GM19351 (cell line): Measurements from ENCODE around the gene PITPNC1.
A peak's percentile ranks its signal among the peaks of the same experiment; 100 is the strongest.

Source experiments
- ATAC-seq: cut with Tn5 transposase; IDR thresholded peaks from one replicate; pipeline ENCODE4 v1.9.1; 2021; ENCODE audit warnings: mild to moderate bottlenecking, moderate library complexity; ENCODE audit not compliant: unreplicated experiment

Gene PITPNC1

DNA sequence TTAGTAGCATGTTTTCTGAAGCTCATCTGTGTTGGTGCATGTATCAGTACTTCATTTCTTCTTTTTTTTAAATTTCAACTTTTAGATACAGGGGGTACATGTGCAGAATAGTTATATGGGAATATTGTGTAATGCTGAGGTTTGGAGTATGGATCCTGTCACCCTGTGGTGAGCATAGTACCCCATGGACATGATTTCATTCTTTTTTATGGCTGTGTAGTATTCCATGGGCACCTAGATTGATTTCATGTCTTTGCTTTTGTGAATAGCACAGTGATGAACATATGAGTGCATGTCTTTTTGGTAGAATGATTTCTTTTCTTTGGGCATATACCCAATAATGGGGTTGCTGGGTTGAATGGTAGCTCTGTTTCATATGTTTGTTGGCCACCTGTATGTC is 285.6 kb downstream of the PITPNC1 start:
- ATAC-seq: no peak

DNA sequence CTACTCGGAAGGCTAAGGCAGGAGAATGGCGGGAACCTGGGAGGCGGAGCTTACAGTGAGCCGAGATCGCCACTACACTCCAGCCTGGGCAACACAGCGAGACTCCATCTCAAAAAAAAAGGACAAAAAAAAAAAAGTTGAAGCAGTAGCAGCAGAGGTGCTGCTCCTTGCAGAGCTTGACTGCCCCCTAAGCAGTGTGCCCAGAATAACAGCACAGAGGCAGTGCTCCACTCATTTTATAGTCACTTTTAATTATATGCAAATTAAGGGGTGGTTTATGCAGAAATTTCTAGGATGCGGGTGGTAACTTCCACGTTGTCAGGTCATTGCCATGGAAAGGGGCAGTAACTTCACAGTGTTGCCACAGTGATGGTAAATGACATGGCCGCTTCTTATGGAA is 286.4 kb downstream of the PITPNC1 start:
- no peak for ATAC-seq

DNA sequence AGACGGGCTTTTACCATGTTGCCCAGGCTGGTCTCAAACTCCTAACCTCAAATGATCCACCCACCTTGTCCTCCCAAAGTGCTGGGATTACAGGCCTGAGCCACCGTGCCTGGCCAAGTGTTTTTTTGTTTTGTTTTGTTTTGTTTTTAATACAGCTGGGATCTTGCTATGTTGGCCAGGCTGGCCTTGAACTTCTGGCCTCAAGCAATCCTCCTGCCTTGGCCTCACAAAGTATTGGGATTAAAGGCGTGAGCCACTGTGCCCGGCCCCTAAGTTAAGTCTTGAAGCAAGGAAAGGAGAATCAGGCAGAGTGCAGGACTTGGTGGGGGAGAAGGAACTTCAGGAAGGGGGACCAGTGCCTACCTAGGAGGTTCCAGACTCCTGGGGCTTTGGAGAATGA is 288.9 kb downstream of the PITPNC1 start:
- ATAC-seq: no peak

DNA sequence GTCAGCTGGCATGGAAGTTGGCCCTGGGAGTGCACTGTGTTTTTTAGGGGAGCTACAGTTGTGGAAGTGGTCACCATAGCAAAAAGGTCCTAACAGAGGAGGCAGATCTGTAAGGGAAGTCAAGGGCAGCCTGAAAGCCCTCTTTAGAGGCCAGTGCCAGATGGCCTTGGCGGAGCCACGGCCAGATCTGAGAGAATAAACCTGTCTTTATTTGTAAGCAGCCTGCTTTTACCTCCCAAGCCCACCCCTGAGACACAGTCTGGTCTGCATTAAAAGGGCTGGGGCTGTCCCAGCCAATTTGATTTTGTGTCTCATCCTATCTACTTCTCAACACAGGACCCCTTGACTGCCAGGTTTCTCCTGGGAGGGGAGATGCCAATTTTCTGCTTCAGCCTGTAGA is 289.6 kb downstream of the PITPNC1 start:
- ATAC-seq: no peak

DNA sequence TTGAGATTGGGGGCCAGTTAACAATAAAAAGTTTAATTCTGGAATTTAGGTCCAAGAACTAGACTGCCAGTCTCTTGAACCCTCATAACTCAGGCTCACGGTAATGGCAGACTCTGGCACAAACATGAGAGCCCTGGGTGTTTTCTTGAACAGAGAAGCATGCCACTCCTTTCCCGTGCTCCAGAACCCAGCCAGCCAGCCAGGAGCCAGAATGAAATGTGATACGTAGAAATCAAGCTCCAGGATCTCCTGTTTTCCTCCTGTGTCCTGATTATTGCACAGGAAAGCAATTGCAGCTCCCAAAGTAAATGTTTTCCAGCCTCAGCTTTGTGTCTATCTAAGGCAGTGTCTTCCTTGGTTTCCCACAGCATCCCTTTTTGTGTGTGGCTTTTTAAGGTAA is 294.4 kb downstream of the PITPNC1 start:
- ATAC-seq: no peak

DNA sequence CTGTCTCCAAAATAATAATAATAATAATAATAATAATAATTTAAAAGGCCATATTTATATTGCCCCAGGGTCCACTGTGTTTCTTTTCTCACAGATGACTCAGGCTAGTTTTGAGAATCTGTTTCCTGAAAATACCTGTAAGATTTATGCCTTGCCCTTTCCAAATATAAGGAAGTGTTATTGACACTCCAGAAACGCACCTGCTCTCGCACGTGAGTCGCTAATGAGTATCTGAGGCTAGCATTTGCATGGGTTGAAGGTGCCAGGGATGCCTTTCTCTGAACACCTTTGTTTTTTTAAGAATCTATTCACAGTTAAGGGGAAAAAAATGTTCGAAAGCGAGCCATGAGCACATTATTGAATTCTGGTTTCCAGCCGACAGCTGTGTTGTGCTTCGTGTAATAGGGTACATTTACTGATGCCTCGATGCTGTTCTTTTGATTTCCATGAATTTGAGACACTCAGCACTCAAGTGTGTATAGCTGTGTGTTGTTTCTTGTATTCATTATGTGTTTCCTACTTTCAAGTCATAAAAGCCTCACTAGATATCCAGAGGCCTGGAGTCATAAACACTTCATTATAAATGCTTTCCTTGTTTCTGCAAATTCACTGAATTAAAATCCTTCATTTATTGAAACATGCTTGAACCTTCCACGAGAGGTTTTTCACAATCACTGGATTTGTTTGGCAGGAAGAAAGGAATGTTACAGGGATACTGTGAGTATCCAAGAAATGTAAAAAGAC is 295.7 kb downstream of the PITPNC1 start:
- no peak for ATAC-seq

DNA sequence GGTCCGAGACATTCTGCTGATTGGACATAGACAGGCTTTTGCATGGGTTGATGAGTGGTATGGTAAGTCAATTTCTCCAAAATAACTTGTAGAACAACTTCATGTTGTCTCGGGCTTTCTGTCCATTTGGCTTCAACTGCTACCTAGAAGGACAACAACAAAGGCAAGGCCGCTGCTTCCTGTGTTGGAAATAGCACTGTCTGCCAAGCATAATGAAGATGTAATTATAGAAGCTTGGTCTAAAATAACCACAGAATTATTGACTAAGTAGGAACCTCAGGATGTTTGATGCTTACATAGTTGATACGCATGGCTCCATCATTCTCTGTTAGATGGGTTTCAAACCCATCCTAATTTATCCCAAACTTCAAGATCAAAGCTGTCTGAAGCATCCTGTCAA is 298.4 kb downstream of the PITPNC1 start:
- no peak for ATAC-seq

DNA sequence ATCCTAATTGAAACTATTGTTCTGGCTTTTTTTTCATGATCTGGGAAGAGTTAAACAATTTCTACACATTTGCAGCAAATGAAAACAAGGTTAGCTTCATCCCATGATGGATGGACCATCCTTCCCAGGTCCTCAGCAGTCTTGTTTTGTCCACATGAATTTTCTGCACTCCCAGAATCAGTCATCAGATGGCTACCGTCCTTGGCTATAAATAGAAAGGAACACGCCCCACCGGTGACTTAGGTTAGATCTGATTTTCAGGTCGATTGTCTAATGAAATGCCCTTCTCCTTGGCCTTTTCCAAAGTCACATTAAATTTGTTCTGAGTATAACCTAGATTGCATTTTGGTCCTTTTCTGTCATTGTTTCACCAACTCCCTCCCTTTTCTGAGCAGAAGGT is 299.2 kb downstream of the PITPNC1 start:
- ATAC-seq: no peak

DNA sequence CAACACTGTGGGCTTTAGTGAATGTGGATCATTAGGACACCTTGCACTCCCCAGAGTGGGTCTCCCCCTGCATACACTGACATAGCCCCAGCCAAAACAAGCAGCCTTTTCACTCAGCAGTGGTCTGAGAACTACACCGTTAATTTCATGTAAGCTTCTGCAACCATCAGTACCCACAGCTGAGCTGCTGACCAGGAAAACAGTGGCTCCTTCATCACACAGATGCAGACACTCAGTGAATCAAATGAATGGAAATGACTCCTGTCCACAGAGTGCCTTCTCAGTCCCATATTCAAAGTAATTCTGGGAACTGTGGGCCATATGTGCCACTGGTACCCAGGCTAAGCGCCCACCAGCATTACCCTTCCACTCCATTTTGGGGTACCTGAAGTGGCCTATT is 301.3 kb downstream of the PITPNC1 start:
- ATAC-seq: no peak

DNA sequence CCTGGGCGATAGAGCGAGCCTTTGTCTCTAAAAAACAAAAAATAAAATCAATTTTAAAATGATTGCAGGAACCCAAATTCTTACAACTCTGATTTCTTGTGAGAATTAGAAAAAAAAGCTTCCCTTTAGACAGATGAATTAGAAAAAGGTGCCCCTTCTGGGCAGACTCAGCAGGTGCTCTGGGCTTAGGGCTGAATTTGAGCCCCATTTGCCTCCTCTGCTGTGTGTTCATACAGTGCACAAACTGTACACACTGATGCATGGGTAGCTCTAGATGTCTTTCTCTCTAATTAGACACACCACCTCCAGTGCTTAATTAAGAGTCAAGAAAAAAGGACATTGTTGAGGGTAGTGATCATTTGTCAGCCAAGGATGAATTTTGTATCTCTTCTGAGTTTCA is 302.1 kb downstream of the PITPNC1 start:
- peak; percentile 34 for ATAC-seq

DNA sequence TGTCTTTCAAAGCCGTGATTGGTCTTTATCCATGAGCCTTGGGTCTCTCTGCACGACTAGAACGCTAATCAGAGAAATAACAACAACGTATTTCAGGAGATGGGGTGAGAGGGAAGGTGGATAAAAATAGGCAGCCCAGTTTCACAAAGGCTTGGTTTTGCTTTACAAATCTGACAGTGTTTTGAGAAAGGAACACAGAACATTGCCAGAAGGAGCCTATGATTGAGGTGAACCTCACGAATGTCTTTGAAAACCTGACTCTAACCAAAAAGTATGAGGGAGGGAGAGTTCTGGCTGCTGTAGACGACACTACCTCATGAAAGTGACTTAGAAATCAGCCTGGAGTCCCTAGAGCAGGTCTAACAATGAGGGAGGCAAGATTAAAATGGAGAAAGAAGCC is 302.6 kb downstream of the PITPNC1 start:
- peak; percentile 51 for ATAC-seq

DNA sequence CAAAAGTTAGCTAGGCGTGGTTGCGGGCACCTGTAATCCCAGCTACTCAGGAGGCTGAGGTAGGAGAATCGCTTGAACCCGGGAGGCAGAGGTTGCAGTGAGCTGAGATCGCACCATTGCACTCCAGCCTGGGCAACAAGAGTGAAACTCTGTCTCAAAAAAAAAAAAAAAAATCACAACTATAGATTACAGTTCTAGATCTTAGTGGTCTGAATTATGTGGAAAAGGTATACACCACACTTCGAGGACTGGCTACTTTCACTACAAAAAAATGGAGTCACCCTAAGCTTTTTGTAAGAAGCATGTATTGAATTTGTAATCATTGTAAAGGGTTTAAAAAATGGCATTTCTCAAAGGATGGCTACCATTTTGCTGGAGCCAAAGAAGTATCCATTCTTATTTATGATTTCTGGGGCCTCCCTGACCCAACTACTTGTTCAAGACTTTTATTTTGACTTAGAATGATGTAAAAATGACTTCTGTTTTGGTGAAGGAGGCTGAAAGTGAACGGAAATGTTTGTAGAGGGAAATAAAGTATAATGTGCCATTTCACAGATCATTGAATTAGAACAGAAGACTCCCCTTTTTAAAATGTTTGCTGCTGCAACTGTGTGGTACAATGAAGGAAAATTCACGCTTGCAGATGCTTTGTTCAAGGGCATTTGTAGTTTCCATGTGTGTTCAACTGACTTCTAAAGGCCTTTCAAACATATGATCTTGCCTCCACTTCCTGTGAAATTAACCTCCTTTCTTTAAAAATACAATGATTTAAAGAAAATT is 303.6 kb downstream of the PITPNC1 start:
- no peak for ATAC-seq

DNA sequence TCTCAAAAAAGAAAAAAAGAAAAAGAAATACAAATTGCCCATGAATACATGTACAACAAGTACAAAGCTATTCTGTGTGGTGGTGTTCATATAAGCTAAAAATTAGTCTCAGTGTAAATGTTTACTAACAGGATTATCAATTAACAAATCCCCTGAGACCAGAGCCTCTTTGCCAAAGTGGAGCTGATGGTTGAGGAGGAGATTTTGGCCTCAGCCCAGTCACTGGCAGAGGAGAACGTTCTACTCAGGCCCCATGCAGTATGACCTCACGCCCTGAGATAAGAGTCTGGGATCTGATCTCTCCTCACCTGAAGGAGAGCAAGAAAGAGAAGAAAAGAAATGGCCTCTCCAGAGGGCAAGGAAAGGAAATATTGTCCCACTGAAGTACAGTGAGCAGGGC is 305.1 kb downstream of the PITPNC1 start:
- no peak for ATAC-seq

DNA sequence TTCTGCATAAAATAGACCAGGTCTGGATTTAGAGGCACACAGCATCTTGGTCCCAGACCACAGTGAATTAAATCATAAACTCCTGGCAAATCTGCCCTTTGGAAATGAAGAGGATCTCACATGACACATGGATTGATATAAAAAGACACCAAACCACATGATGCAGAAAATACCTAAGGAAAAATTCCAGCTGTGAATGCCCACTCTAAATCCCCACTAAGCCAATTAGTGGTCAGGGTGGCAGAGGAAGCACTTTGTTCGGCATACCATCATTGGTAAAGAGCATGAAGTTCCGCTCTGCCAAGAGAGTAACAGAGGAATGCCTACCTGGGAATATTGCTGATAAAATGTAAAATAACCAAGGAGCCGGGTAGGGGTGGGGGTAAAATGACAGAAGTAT is 308.3 kb downstream of the PITPNC1 start:
- ATAC-seq: no peak

DNA sequence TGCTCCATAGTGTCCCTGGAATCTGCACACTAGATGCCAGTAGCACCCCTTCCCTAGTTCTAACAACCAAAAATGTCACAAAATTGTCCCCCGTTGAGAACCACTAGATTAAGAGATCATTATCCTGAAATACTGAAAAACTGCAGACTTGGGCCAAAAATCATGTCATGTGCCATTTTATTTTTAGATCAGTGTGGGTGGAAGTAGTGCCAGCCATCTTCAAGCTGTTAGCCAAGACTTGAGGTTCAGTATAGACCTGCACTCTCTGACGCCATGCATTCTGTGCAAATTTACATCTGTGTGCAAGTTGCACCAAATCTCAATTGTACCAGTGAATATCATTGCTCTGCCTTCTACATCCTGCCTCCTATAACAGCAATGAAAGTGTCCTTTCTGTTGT is 309.2 kb downstream of the PITPNC1 start:
- no peak for ATAC-seq

DNA sequence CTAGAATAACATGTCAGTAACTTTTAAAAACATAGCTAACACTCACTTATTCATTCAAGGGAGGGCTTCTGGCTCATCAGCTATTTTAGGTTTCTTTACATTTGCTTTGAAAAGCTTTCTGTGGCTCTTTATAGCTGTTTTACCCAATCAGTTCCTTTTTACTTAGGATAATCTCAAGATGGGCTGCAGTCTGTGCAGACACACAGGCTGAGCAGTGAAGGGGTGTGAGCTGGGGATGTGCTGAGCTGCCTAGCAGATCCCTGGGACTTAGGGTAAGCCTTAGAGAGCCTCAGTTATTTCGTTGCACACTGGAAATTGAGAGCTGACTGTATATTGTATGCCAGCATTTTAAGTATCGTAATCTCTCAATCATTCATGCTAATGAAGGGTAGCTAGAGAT is 310.4 kb downstream of the PITPNC1 start:
- ATAC-seq: no peak

DNA sequence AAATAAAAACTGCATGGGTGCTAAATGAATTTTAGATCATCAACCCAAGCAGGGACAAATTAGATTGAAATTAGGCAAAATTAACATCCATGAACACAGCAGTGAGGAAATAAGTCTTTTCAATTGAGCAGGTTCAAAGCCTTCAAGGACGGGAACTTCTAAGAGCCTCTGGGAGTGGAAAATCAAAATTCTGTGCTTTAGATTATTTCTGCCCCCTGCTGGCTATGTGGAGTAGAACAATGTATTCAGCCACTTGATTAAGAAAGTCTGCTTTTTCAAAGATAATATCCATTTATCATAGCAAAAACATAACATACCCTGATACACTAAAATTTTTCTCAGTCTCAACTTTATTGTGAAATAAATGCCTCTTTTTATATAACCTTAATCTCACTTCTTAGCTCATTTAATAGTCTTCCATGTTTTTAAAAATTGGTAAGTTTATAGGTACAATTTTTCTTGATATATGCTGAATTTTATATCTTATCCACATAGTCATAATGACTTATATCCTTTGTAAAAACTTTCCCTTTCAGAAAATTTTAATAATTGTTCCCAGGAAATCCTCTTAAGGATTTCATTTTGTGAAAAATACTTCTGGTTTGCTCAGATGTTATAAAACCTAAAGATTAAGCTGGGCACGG is 312.6 kb downstream of the PITPNC1 start:
- no peak for ATAC-seq

DNA sequence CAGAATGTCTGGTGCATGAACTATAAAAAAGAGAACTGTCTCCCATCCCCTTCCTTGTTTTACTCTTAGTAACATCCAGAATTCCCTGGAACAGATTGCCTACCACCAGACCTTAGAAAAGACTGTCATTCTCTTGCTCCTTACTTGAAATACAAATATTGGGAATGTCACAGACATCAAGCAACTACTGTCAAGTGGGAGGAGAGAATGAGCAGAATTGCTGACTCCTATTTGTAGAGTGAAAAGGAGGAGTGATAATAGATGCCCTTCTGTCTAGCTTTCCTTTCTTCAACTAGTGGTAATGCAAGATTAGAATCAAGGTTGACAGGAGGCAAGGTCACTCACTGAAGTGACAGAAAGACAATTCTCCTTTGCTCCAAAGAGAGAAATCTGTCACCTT is 316.7 kb downstream of the PITPNC1 start:
- ATAC-seq: no peak

DNA sequence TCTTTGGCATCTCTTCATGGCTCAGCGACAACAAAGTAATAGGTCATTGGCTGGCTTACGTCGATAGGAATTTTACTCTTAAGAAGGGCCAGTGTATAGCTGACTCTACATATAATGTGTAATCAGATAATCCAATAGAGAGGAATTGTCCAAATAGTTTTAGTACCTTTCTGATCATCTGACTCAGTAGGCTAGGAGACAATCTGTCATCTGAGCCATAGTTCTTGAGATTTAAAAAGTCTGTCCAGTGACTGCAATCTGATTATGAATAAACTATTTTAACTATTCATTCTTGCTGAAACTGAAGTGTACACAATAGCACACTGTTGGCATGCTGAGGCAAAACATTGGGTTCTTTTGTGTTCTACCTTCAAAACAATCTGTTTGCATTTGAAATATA is 319.3 kb downstream of the PITPNC1 start:
- no peak for ATAC-seq

DNA sequence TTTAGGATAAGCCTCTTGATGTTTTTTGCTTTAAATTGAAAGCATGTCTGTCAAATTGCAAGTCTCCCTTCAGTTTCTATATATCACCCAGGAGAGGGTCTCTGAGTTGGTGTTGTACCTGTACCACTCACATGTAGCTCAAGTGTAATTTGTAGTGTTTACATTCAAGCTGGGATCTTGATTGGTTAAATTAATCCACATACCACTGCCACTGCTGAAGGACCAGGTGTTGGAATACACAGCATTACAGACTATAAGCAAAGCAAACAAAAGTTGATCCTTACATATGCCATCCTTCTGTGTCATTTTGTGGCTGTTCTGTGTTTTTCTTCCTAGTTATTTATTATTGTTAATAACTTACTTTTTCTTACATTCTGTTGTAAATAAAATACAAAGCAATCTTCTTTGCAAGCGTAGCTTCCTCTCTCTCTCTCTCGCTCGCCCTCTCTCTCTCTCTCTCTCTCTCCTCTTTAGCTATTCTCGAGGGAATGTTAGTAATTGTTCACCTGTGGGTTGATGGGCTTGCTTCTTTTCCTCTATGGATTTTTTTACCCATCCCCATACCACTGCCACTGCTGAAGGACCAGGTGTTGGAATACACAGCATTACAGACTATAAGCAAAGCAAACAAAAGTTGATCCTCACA is 319.9 kb downstream of the PITPNC1 start:
- no peak for ATAC-seq

DNA sequence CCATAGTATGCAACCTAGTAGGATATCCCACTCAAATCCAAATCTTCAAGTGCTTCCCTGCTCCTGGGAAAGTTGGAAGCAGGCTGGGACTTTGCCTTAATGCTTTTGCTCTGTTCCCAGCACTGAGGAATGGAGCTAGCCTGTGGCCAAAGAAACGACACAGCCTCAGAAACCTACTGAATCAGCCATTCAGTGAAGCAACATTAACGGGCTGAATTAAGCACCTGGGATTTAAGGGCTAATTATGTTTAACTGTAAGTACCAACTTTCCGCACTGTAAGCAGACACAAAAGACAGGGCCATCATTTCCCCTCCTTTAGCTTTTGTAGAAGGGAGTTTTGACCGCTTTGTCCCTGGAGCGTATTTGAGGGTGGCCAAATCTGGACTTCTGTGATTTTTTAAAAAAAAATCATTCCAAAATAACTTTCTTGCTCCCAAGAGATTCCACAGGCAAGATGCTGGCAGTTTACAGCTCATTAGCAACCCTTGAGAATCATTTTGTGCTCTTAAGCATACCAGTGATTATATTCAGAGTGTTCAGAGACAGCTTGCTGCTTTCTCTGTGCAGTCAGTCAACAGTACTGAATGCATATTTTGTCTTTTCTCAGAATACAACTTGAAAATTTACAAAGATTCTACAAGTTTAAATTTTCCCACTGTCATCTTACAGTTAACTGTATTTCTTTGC is 323.1 kb downstream of the PITPNC1 start:
- ATAC-seq: no peak
